GM10248 (cell line): ENCODE results near the gene NUTF2.
A peak's percentile ranks its signal among the peaks of the same experiment; 100 is the strongest.

Source experiments
- CTCF ChIA-PET: fragments of 300-600 bp; sonication (Branson Sonifier 250); formaldehyde crosslinking; extraction: SDS; loops from one replicate; lab custom pipeline; 2021; ENCODE audit warnings: antibody characterized with exemption; lab: Yijun Ruan, JAX
- POLR2A ChIA-PET: fragments of 350-650 bp; sonication (Branson Sonifier 250); formaldehyde crosslinking; extraction: SDS; loops from one replicate; lab custom pipeline; 2020; ENCODE audit warnings: antibody characterized with exemption; lab: Yijun Ruan, JAX
- DNase-seq: peaks from one replicate; pipeline ENCODE4 v3.0.0; 2012; ENCODE audit errors: extremely low spot score
- CTCF ChIP-seq: IDR thresholded peaks from 2 replicates; pipeline ENCODE4 v1.5.1; 2012; ENCODE audit warnings: mild to moderate bottlenecking, low read depth; ENCODE audit errors: extremely low read depth, missing control alignments, control extremely low read depth

Gene NUTF2

GRCh38 chr16:67846320-67847063, at the start of gene NUTF2:
Gene NUTF2, plus strand, starts transcription at chr16:67846933. Its CDS starts 18,198 bp downstream, at chr16:67865131.
- ChIA-PET CTCF (interaction anchor here (0.8 to 2.0 kb wide), 6 partner anchors 9 to 40 kb away, joined by 3 to 5 read pairs (median 4); partner anchors contain the start of genes RANBP10 and TSNAXIP1), POLR2A (interaction anchor here (0.5 to 0.7 kb wide), 4 partner anchors 11 to 92 kb away, joined by 3 to 4 read pairs (median 3); no protein-coding TSS in a partner anchor)
- TF ChIP-seq CTCF, result no peak
- DNase-seq, result peak; percentile 95

GRCh38 chr16:67800338-67800926, 46.3 kb upstream of the NUTF2 start:
- POLR2A ChIA-PET, result no interaction called here

GRCh38 chr16:67801241-67801640, 45.5 kb upstream of the NUTF2 start:
- CTCF ChIA-PET, result interaction anchor here (1.0 to 4.4 kb wide), 4 partner anchors 11 to 129 kb away, joined by 3 to 41 read pairs (median 6); no protein-coding TSS in a partner anchor
- no peak for DNase-seq
- TF ChIP-seq CTCF, result no peak
- POLR2A ChIA-PET, result interaction anchor here (0.7 kb wide), 1 partner anchor 129 kb away, joined by 5 read pairs; no protein-coding TSS in a partner anchor

More at GRCh38 chr16:67800338-67800926, 46.3 kb upstream of the NUTF2 start:
- CTCF ChIA-PET, result interaction anchor here (1.0 to 4.4 kb wide), 5 partner anchors 12 to 128 kb away, joined by 3 to 41 read pairs (median 4); no protein-coding TSS in a partner anchor
- DNase-seq, result peak; percentile 2
- TF ChIP-seq CTCF, result no peak

GRCh38 chr16:67801883-67802282, 44.9 kb upstream of the NUTF2 start:
- ChIA-PET CTCF (interaction anchor here (1.6 to 4.4 kb wide), 4 partner anchors 14 to 280 kb away, joined by 4 to 41 read pairs (median 8); no protein-coding TSS in a partner anchor), POLR2A (interaction anchor here (0.5 to 0.7 kb wide), 3 partner anchors 128 to 910 kb away, joined by 3 to 8 read pairs (median 5); no protein-coding TSS in a partner anchor)
- TF ChIP-seq CTCF, result no peak
- DNase-seq, result no peak

- ChIA-PET POLR2A (no interaction called here), CTCF (interaction anchor here (1.1 to 4.4 kb wide), 3 partner anchors 12 to 283 kb away, joined by 3 to 41 read pairs (median 8); no protein-coding TSS in a partner anchor)
- no peak for TF ChIP-seq CTCF
- DNase-seq, result no peak
These were observed 42.8 kb upstream of the NUTF2 start for GRCh38 chr16:67803894-67804293.
